ENCODE results near the gene SNX8.

The SNX8 gene

GRCh38 chr7:2242541-2243429, 71.5 kb downstream of the SNX8 start:
- peak; percentile 26 to 41 for DNase-seq

DNA sequence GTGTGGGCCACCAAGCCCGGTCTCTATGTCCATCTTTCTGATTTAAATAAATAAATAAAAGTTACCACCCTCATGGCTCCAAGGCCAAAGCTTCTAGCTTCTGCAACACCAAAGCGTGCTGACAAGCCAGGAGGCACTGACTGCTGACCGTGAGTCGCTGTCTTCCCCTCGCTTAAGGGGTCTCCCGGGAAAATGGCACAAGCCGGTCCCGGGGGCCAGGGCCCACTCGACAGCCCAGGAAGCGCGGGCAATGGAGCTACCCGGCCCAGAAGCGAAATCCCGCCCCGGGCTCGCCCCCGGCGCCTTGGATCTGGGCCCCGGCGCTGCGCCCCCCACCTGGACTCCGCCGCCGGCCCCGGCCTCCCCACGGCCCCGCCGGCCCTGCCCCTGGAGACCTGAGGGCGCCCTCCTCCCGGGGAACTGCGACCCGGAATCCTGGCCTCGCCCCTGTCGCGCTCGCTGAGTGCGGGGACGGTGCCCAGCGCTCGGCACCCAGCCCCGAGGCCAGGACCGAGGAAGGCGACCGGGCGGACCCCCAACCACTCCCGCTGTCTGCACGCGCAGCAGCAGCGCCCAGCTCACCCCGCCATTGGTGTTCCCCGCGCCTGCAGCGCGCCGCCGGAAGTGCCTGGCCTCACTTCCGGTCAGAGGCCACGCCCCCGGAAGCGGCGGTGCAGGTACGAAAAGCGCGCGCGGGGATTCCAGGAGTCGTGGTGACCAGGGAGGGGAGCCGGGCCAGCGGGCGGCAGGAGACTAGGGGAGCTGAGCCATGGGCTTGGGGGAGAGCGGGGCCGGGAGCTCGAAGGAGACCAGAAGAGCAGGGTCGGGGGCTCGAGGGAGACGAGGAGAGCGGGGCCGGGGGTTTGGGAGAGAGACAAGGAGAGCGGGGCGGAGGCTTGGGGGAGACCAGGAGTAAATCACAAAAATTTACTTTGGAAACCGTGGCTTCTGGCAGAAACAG, 72.4 kb downstream of the SNX8 start, which contains the start of the genes MRM2 and NUDT1:
MRM2 (minus strand) TSS at position 626 of the 961 bp plus-strand sequence; CDS start at position 590, 36 bp downstream.
NUDT1 (plus strand) TSS at position 647 of the 961 bp plus-strand sequence. CDS start 2,349 bp downstream, outside the sequence.
- DNase-seq: peak; percentile 65 to 71

DNA sequence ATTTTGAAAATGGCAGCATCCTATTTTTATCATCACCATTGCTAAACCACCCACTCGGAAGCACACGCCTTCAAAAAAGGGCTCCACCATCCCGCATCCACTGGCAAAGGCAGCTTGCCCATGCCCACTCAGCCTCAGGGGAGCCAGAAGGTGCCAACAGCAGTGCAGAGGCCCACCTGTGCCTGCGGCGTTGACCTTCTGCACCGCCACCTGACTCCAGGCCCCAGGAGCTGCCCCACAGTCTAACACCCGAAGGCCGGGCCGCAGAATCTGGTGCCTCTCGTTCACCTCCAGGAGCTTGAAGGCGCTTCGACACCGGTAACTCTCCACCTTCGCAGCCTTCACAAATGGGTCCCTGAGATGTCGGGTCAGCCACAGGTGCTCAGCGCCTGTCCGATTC, 75.0 kb downstream of the SNX8 start:
- no peak for DNase-seq

DNA sequence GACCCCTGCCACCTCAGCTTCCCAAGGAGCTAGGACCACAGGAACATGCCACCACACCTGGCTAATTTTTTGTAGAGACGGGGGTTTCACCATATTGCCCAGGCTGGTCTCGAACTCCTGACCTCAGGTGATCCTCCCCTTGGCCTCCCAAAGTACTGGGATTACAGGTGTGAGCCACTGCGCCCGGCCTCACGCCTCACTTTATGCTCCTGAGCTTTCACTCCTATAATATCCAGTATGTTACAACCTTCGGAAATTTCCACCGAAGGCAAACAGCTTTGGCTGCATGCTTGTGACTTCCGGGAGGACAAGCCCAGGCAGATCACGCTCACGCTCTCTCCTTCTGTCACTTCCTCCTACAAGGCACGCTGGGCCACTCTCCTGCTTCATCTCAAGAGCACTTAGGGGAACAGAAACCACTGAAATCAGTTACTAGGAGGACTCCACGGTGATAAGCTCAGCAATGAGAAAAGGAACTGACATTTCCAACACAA, 77.1 kb downstream of the SNX8 start:
- DNase-seq: no peak

- no peak for DNase-seq
These were observed 80.3 kb downstream of the SNX8 start for GRCh38 chr7:2233926-2234325.

DNA sequence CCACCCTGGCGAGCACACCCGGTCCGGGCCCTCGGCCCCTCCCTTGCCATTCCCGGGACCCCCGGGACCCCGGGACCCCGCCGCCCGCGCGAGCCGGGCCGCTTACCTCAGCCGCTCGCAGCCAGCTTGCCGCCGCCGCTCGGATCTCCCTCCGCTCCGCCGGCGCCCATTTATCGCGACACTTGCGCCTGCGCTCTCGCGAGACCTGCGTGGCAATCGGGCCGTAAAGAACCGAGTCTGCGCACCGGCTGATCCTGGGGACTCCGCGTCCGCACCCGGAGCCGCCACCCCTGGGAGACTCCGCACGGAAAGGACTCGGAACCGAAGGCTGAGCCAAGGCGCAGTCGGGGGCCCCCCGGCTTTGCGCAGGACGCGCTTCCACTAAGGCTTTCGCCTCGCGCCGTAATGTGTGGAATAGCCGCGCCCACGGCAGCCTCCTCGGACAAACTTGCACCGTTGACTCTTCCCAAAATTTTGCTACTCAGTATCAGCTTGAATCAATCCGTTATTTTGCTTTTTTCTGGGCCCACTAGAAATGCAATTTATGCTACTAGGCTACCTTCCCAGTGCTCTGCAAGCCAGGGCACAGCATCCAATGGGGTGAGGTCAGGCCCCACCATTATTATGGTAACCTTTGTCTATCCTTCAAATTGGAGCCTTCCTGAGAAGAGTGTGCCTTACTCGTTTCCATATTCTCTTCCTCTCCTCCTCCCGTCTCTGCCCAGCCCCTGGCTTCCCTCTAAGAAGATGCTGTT, 81.3 kb downstream of the SNX8 start, which contains the start of gene MAD1L1:
MAD1L1 (minus strand) TSS at position 180 of the 755 bp plus-strand sequence. CDS start 2,812 bp downstream, outside the sequence.
- DNase-seq: peak; percentile 67 to 74

GRCh38 chr7:2231992-2232765, 82.1 kb downstream of the SNX8 start:
- peak in 1 of 2 experiments; percentile 1 for DNase-seq

DNA sequence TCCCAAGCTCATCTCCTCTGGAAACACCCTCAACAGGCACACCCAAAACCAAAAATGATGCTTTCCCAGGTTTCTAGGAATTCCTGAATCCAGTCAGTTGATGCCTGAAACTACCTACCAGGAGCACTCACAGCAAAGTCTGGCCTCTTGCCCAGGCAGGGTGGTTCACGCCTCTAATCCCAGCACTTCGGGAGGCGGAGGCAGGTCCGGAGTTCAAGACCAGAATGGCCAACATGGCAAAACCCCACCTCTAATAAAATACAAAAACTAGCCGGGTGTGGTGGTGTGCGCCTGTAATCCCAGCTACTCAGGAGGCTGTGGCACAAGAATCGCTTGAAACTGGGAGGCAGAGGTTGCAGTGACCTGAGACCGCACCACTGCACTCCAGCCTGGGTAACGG, 83.4 kb downstream of the SNX8 start:
- no peak for DNase-seq

DNA sequence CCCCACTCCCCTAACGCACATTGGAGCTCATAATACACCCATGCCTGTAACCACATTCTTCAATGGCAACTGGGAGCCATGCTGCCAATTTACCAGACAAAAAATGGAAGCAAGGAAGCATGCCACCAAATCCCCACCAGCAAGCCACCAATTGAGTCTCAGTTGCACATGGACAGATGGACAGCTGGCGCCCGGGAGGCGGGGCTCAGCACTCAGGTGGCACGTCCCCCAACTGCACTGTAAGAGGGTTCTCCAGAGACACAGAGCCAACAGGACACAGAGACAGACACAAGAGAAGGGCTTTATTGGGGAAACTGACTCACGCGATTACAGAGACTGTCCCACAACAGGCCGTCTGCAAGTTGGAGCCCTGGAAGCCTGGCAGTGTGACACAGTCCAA, 84.0 kb downstream of the SNX8 start:
- DNase-seq: no peak

GRCh38 chr7:2229467-2229866, 84.8 kb downstream of the SNX8 start:
- no peak for DNase-seq

- DNase-seq: no peak
These were observed 85.3 kb downstream of the SNX8 start for GRCh38 chr7:2228921-2229320.

DNA sequence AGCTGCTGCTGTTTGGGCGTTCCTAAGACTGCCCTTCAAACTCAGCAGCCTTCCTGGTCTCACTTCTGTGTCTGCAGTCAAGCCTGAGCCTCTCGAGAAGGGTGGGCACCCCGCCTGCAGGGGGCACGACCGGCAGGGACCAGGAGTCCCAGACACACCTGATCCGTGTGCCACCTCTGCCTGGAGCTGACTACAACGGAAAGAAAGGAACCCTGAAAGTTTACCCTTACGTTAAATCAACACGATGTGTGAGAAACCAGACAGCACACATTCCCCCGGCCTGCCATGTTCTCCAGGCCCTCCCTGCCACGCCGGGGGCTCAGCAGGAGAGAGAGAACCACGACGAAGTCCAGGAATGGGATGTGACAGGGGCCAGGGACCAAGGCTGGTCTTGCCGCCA, 86.5 kb downstream of the SNX8 start:
- no peak for DNase-seq

DNA sequence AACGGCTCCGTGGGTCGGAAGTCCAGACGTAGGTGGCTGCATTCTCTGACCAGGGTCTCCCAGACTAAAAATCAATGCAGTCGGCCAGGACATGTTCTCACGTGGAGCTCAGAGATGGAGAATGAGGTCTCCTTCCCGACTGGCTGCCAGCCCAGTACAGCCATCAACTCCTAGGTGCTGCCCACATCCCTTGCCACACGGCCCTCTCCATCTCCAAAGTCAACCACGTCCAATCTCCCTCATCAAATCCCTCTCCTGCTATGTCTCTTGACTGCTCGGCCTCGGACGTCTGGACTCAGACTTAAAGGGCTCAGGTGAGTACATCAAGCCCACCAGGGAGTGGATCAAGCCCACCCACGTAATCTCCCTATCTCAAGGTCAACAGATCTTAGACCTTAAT, 88.4 kb downstream of the SNX8 start:
- no peak for DNase-seq

DNA sequence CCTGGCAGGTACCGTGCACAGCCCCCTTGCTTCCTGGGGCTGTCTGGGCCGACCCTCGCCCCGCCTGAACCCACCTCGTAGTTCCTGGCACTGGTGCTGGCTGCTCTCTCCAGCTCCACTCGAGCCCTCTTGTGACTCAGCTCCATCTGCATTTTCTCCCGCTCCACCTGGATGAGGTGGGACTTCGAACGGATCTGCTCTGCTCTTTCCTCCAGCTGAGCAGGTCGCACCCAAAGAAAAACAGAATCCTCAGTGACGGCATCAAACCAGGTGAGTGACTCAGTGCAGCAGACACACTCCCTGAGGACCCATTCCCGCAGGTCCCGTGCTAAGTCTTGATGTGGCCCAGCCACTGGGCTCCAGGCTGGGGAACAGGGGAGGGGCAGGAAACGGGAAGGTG, 88.9 kb downstream of the SNX8 start:
- no peak for DNase-seq

DNA sequence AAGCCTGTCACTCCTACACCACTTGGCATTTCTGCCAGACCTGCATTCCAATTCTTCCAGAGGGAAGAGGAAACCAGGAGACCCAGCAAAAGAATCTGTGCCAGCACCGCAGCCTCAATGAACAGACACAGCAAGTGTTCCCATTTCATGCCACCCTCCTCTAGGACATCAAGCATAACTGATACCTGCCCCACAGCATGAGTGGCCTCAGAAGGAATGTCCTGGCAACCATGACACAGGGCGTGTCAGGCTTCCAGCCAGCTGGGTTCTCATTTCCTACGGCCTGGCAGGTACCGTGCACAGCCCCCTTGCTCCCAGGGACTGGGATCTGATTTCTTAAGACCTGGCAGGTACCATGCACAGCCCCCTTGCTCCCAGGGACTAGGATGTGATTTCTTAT, 89.3 kb downstream of the SNX8 start:
- DNase-seq: no peak

DNA sequence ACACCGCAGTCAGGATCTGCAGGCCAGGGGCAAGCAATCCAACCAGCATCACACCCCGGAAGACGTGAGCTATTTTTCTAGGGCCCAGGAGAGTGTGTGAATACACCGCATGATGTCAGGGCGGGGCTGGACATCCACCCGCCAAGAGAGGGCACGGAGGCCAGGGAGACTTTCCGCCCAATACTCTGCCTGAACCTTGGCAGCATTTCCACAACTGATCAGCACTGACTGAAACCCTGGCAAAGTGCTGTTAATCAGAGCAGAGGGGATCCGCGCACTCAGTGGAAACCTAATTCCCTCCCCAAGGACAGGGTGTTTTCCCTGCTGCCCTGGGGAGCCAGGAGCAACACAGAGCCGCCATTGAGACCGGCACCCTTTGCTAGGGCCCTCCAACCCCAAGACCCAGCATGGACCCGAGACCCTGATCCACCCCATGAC, 89.7 kb downstream of the SNX8 start:
- no peak for DNase-seq

DNA sequence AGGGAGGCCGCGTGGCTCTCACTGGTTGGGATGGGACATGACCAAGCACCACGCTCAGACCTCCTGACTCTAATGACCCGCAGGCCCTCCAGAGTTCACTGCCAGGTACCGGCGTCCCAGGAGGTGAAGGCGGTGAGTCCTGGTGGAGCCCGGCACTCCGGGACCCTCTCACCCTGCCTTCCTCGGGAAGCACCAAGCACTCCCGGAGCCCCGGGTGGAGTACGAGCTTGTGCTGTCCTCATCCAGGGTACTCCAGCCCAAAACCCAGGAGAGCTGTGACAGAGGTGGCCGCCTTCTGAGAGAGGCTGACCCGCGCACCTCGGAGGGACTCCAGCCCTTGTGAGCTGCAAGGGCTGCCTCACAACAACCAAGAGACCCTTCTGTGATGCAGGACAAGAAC, 90.9 kb downstream of the SNX8 start:
- DNase-seq: no peak

DNA sequence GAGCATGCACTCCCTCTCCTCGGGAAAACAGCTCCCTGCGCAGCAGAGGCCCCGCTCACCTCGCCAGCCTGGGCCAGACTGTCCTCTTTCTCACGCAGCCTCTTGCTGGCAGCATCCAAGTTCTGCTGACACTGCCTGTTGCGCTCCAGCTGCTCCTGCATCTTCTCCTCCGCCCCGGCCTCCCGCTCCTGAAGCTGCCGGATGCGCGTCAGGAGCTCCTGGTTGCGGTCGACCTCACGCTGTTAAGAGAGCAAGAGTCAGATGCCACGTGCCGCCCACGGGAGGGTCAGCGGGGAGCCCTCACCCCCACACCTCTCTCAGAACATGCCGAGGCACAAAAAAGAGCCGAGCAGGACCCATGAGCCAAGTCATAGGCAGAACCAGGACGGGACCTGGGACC, 91.7 kb downstream of the SNX8 start:
- DNase-seq: no peak

GRCh38 chr7:2220954-2221353, 93.3 kb downstream of the SNX8 start:
- DNase-seq: no peak

DNA sequence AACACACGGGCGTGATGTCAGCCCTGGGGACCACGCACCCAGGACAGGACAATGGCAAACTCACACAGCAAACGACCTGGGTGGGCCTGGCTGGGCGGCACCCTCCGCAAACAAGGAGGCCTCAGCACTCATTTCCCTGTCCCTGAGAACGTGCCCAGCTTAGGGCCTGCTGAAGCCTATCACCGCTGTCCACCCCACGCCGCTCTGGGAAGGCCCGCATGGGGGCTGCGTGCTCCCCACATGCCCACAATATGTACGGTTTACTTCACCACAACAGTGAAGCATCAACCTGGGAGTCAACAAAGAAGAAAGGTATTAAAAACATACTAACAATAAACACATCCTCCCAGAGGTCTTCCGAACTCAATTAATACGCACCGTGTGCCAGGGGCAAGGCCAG, 93.7 kb downstream of the SNX8 start:
- DNase-seq: no peak

- no peak for DNase-seq
These were observed 94.2 kb downstream of the SNX8 start for GRCh38 chr7:2220030-2220429.

Measured in AML-193 (cell line).